GM12864 (cell line): ENCODE data around the gene IER5.

Experiments
- DNase-seq: peaks from one replicate; pipeline ENCODE4 v3.0.0-alpha.2; 2011; ENCODE audit warnings: low read depth
- H3K4me3 ChIP-seq: 2 replicates; pipeline ENCODE4 v1.5.1; 2011; ENCODE audit warnings: mild to moderate bottlenecking, low read depth, low read length, control low read depth
- TF ChIP-seq, protein P1 (sequence below): IDR thresholded peaks from 2 replicates; pipeline ENCODE4 v1.5.1; 2011; ENCODE audit warnings: low read depth, mild to moderate bottlenecking, moderate library complexity, low read length, control low read depth, inconsistent platforms; ENCODE audit errors: missing control alignments

The IER5 gene

DNA sequence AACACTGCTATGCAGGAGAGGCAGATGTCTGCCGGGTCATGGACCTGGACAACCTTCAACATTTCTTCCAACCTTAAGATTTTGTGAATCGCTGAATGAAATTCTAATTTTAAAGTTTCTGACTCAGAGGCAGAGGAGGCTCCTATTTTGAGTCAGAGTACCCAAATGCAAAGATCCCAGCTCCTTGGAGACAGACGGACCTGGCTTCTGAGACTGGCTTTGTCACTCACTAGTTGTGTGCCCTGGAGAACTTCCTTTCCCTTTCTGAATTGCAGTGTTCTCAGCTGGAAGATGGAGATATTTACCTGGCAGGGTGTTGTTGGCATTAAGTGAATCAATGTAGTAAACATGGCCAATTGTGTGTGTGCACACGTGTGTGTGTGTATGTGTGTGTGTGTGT, 51.9 kb downstream of the IER5 start:
- TF ChIP-seq, protein P1, sequence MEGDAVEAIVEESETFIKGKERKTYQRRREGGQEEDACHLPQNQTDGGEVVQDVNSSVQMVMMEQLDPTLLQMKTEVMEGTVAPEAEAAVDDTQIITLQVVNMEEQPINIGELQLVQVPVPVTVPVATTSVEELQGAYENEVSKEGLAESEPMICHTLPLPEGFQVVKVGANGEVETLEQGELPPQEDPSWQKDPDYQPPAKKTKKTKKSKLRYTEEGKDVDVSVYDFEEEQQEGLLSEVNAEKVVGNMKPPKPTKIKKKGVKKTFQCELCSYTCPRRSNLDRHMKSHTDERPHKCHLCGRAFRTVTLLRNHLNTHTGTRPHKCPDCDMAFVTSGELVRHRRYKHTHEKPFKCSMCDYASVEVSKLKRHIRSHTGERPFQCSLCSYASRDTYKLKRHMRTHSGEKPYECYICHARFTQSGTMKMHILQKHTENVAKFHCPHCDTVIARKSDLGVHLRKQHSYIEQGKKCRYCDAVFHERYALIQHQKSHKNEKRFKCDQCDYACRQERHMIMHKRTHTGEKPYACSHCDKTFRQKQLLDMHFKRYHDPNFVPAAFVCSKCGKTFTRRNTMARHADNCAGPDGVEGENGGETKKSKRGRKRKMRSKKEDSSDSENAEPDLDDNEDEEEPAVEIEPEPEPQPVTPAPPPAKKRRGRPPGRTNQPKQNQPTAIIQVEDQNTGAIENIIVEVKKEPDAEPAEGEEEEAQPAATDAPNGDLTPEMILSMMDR, result no peak
- no peak overlapping the region for H3K4me3 ChIP-seq
- DNase-seq, result no peak

DNA sequence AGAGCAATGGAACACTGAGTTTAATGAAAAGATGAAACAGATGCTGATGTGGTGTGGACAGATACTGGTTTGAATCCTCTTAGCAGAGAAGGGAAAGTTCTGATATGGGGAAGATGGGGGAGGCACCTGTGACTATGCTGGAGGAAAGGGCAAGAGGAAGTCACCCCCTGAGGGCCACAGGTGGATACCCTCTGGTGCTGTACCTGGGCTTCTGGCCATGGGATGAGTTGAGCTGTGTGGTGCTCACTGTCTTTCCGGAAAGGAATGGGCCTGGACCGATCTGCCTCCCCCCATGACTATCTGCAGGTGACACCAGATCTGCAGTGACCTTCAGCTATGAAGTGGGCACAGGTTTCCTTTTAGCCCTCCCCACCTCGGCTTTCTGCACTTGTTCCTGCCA, 52.4 kb downstream of the IER5 start:
- DNase-seq, result no peak
- TF ChIP-seq, protein P1, result no peak
- no peak overlapping the region for H3K4me3 ChIP-seq

DNA sequence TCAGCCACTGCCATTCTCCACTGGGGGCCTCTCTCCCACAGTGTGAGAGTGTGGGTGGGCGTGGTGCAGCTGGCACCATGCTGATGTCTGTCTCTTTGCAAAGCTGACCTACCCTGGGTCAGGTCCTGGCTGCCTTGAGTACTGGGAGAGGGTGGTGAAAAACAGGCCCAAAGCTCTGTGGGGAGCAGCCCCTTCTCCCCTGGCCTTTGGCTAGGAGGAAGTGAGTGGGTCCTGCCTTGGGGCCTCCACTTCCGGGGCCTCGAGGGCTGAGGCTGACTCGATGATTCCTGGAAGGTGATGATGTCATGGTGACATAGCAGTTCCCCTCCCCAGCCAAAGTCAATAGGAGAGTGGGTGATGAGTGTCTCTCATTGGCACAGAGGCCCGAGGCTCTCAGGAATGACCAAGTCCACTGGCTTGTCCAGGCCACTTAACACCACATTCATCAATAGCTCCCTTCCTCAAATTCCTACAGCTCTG, 53.0 kb downstream of the IER5 start:
- no peak overlapping the region for H3K4me3 ChIP-seq
- TF ChIP-seq, protein P1, result no peak
- no peak for DNase-seq
